Stimulated activated CD4-positive, alpha-beta T cell treated with anti-CD3 and anti-CD28 coated beads, Interleukin-1b, Interleukin-23, amount 100 ng/mL, for 1 hour (primary cell): ENCODE data around the gene CCL18.
"Not testable (repeated sequence)": the region's sequence is repeated elsewhere in the genome, so short reads cannot be mapped to it uniquely, and the experiment has no call there.

Experiments used
- DNase-seq, 2 donors: peaks; one replicate each; pipeline ENCODE4 v3.0.0-alpha.2; 2020; ENCODE audit warnings: low read depth in 2 of 2

Gene CCL18

DNA sequence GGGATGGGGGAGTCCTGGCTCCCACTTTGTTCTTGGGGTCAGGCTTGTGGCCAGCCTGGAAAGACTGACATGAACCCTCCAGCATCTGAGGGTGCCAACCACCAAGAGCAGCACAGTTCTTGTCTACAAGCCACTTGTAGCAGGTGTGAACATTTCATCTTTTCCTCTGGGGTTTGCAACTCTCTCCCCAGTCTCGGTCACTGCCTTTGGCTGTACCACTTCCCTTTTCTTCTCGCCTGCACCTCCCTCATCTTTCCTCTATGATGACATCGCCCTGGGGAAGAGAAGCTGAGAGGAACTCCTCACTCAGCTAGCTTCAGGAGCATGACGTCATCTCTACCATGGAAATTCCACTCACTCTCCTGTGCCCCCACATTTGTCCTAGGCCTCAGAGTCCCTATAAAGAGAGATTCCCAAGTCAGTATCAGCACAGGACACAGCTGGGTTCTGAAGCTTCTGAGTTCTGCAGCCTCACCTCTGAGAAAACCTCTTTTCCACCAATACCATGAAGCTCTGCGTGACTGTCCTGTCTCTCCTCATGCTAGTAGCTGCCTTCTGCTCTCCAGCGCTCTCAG is 39.4 kb downstream of the CCL18 start, which contains the start of gene CCL4:
Gene CCL4, plus strand, starts transcription at position 427 of the 575 bp plus-strand sequence. Its CDS starts 79 bp downstream, at position 506.
- not testable (repeated sequence) for DNase-seq

DNA sequence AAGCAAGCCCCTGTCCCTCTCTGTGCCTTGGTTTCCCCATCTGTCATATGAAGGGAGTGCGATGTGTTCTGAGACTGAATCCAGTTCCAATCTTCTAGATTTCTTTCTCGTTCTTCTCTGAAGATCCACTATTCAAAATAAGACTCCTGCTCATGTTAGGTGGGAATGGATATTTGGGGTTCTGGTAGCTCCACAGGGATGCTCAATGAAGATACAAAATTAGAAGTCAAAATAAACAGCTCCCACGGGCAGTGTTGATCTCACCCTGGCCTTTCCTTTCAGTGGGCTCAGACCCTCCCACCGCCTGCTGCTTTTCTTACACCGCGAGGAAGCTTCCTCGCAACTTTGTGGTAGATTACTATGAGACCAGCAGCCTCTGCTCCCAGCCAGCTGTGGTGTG is 40.2 kb downstream of the CCL18 start:
- not testable (repeated sequence) for DNase-seq

DNA sequence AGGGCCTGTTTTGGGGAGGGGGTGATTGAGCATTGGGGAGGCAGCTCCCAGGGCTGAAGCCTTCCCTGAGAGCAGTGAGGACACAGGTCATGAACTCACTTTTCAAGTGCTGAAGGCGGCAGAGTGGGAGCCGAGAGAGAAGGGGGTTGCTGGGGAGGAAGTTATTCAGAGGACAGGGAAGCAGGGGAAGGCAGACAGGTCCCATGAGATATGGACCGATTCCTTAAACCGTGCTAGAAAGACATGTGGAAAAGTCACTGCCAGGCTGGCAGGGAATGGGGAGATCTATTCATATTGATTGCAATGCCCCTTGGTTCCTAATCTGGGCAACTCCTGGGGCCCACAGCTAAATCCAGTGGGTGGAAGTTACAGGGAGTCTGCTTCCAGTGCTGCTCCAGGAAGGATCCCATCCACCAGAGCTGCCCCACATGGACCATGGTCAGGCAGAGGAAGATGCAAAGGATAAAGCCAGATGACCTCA is 40.7 kb downstream of the CCL18 start:
- DNase-seq = no peak

DNA sequence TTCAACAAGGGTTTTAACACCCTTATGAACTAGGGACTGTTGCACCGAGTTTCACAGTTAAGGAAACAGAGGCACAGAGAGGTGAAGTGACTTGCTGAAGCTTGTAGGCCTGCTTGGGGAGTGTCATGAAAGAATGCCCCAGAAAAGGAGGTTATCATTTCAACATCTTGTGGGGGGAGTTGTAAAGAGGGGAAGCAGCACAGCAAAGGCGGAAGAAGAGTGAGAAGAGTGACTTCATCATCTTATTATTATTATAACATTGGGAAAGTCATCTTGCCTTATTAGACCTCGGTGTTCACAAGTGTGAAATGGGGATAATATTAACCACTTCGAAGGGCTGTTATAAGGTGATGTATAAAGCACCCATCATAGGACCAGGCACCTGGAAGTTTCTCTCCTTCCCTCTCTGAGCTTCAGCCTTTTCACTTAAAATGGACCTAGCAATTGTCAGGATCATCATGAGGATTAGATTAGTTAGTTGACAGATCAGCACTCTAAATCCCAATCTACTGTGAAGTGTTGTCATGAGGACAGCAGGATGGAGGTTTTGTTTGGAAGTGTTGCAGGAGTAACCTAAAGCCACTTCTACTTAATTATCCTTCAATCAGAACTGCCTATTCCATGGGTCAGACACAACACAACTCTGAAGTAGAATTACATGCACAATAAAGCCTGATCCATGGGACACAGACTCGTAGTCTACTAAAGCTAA is 41.9 kb downstream of the CCL18 start:
- no peak for DNase-seq

DNA sequence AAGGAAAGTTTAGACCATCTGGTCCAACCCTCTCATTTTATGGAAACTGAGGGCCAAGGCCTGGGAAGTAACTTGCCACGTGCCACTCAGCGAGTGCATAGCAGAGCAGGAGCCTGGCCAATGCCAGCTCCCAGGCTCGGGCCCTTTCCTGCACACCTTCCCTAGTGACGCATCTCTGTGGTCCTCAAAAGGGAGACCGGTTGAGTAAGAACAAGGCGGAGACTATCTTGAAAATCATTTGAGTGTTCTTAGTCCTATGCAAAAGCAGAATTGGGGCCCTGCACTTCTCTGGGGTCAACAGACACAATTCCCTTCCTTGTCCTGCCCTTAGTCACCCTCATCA is 42.4 kb downstream of the CCL18 start:
- no peak for DNase-seq

DNA sequence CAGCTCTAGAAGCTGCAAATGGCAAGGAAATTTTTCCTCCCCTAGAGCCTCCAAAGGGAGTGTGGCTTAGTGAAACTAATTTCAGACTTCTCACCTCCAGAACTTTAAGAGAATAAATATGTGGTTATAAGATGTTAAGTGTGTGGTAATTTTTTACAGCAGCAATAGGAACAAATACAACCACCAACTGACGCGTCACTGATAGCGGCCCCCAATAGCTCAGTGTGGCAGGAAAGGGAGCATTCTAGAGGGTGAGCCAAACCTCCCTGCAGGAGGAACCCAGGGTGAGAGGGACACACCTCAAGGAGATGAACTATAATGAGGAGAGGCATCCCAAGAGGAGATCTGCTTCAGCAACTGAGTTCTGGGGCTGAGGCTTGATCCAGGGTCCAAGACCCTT is 43.6 kb downstream of the CCL18 start:
- no peak for DNase-seq

DNA sequence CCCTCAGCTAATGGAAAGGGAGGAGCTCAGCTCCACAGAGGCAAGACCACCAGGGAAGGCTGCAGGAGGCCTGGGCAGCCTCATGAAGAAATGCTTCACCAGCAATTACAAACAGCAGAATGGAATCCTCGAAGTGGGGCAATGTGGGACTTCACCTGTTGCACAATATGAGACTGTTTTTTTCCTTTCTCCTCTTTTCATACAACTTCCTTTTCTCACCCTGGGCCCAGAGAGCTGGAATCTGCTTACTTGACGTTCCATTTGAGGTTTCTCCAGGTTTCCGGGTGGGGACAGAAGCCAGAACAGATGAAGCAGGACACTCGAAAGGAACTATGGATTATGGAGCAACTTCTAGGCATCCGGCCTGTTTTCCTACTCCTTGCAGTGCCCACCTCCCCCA is 44.2 kb downstream of the CCL18 start:
- DNase-seq = not testable (repeated sequence)

DNA sequence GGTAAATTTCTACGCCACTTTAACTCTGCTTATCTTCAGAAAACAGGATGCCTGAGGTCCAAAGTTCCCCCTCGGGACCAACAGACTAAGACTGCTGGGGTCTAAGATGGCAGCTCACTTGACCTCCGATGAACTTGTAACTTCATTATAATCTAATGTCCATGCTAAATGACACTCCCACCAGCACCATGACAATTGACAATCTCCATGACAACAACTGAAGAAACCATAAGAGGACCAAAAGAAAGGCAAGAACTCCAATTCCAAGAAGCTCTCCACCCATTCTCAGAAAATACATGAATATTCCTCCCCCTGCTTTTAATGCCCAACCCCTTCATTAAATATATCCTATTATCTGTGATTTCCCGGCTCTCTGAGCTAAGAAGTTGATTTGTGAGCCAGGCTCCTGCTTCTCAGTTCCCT is 47.0 kb downstream of the CCL18 start:
- no peak for DNase-seq

DNA sequence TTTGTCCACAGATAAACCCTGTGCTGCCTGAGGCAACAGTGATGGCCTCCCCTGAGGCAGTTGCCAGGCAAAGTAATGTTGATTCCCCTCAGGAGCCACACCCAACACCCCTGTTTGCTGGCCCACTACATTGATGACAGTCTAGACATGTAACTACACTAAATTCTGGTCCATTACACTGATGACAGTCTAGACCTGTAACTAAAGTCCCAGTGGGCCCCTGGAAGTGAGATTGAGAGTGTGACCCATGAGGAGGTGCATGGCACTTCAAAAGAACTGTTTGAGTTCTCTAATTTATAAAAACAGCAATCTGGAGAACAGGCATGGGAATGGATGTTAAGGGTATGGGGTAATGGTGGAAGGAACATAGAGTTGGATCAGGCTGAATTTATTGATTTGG is 48.5 kb downstream of the CCL18 start:
- DNase-seq = no peak

DNA sequence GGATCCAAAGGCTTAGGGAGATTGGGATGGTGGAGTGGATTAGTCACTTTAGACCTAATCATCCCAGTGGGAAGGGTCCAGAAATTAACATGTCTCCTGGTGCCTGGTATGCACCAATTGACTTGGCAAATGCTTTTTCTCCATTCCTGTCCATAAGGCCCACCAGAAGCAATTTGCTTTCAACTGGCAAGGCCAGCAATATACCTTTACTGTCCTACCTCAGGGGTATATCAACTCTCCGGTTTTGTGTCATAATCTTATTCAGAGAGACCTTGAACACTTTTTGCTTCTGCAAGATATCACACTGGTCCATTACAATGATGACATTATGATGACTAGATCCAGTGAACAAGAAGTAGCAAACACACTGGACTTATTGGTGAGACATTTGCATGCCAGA is 49.1 kb downstream of the CCL18 start:
- not testable (repeated sequence) for DNase-seq

DNA sequence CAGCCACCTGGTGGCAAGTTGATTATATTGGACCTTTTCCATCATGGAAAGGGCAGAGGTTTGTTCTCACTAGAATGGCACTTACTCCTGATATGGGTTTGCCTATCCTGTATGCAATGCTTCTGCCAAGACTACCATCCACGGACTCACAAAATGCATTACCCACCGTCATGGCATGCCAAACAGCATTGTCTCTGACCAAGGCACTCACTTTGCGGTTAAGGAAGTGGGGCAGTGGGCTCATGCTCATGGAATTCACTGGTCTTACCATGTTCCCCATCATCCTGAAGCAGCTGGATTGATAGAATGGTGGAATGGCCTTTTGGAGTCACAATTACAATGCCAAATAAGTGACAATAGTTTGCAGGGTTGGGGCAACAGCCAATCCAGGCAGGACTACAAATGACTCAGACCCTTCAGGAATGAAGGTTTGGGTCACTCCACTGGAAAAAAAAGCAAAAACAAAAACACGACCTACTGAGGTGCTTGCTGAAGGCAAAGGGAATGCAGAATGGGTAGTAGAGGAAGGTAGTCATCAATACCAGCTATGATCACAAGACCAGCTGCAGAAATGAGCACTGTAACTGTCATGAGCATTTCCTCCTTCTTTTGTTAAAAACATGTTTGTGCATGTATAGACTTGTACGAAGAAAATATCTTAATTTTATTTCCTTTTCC is 51.0 kb downstream of the CCL18 start:
- DNase-seq = not testable (repeated sequence)

DNA sequence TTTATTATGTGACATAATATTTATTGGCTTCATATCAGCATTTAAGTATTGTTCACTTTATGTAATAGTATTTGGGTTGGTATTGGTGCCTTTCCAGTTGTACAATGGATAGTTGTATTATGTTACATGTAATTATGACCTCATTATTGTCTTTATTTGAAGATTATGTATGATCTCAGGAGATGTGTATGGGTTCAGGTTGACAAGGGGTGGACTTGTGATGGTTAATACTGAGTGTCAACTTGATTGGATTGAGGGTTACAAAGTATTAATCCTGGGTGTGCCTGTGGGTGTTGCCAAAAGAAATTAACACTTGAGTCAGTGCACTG is 51.5 kb downstream of the CCL18 start:
- DNase-seq = not testable (repeated sequence)

DNA sequence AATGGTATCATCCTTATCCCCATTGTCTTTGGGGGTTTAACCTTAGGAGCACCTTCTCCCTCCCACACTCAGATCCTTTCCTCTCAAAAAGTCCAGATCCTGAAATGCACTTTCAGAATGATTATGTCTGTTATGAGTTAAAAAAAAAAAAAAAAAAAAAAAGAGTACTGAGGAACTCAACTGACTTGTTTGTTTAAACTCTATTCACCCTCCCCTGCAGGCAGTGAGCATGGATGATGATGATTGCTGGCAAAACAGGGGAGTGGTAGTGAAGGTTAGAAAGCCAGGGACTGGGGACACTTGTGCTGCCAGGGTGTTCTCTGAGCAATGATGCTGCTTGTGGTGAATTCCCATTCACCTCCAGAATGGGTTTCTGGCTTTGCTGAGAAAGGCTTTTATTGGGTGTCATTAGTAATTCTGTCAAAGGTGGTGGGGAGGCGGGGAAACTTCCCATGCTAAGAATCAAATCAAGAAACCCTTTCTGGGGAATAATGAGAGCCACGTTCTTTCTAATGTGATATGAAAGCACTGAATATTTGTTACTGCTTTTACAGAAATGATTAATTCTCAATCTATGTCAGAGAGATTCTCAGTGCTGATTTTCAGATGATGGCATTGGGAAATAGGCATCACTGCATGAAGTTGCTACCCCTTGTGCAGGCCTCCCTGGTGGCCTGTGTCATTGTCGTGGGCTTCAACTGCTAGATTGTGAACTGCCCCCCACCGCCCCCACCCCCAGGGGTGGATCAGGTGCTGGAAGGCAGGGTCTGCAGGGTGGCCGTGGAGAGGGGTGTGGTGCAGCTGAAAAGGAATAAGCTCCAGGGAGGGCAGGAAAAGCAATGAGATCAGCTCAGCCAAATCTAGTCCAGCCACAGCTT is 53.7 kb downstream of the CCL18 start:
- DNase-seq = no peak

DNA sequence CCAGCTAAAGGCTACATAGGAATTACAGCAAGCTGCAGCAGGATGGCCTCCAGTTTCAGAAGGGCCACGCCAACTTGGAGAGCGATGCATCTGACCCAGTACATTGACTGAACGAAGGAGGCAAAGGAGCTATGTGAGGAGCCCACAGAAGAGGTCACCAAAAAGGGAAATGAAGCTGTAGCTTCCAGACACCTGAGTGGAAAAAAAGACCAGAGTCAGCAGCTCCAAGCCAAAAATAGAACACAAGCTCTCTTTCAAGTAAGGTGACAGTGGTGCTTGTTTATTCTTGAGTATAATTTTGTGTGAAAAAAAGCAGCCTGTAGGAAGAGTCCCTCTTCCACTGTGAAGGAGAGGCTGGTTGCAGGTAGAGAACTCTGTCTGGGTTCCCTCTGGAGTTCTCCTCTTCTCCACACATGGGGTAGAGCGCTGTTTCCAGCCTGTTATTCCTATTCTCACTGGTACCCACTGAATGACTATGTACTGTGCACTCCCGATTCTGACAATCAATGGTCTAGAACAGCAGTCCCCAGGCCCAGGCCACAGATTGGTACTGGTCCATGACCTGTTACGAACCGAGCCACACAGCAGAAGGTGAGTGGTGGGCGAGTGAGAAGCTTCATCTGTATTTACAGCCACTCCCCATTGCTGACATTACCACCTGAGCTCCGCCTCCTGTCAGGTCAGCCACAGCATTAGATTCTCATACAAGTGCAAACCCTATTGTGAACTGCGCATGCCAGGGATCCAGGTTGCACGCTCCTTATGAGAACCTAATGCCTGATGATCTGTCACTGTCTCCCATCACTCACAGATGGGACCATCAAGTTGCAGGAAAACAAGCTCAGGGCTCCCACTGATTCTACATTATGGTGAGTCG is 54.6 kb downstream of the CCL18 start:
- no peak for DNase-seq

DNA sequence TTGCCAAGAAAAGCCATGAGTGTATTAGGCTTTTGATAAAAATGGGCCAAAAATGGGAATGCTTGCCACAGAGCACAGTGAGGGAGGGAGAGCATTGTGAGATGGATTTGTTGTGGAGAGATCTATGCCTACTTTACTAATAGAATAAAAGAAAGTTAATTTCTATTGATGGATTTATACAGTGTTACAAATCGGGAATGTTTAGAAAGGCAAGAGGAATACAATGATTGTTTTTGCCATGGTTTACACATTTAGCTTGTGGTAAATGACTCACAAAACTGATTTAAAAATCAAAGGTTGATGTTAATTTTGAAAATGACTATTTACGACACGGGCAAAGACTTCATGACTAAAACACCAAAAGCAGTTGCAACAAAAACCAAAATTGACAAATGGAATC is 56.1 kb downstream of the CCL18 start:
- DNase-seq = no peak

DNA sequence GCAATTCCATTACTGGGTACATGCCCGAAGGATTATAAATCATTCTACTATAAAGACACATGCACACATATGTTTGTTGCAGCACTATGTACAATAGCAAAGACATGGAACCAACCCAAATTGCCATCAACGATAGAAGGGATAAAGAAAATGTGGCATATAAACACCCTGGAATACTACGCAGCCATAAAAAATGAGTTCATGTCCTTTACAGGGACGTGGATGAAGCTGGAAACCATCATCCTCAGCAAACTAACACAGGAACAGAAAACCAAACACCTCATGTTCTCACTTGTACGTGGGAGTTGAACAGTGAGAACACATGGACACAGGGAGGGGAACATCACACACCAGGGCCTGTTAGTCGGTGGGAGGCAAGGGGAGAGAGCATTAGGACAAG is 57.0 kb downstream of the CCL18 start:
- not testable (repeated sequence) for DNase-seq
